Heart left ventricle (tissue), 16 donors: ENCODE results near the gene FLVCR1. TPM values are rescaled to one million over a fixed set of nuclear protein-coding genes. Genes with fewer than 3 reads are reported as not detected.
"Not testable (repeated sequence)": the region's sequence is repeated elsewhere in the genome, so short reads cannot be mapped to it uniquely, and the experiment has no call there.

Experiments
- ATAC-seq, 4 donors: fragments of 200-7000 bp; cut with Tn5 transposase; one replicate each; pipeline ENCODE4 v1.9.1; 2020 to 2022; ENCODE audit warnings: moderate library complexity in 4 of 4, mild to moderate bottlenecking in 3 of 4, moderate number of reproducible peaks in 1 of 4
- DNase-seq, 5 donors: peaks; one replicate each; pipeline ENCODE4 v3.0.0-alpha.2; 2020
- H3K27ac ChIP-seq, 12 donors: fragments of 200-600 bp; sonication (generic) in 4 of 12; one replicate each; pipeline versions ENCODE4 v1.5.0 to v1.8.0; 2016 to 2022; ENCODE audit warnings: mild to moderate bottlenecking in 2 of 12
- H3K27me3 ChIP-seq, 9 donors: fragments of 200-600 bp; sonication (generic) in 2 of 9; one replicate each; pipeline versions ENCODE4 v1.5.1 to v1.8.0; 2016 to 2022; ENCODE audit warnings: mild to moderate bottlenecking in 3 of 9
- H3K36me3 ChIP-seq, 9 donors: fragments of 200-600 bp; sonication (generic) in 2 of 9; one replicate each; pipeline versions ENCODE4 v1.5.0 to v1.8.0; 2018 to 2022; ENCODE audit warnings: mild to moderate bottlenecking in 2 of 9
- H3K4me1 ChIP-seq, 12 donors: fragments of 200-600 bp; sonication (generic) in 4 of 12; one replicate each; pipeline versions ENCODE4 v1.5.0 to v1.8.0; 2016 to 2022; ENCODE audit warnings: mild to moderate bottlenecking in 3 of 12
- H3K4me3 ChIP-seq, 12 donors: fragments of 200-600 bp; sonication (generic) in 4 of 12; one replicate each; pipeline versions ENCODE4 v1.5.0 to v1.8.0; 2017 to 2022; ENCODE audit warnings: mild to moderate bottlenecking in 9 of 12, moderate library complexity in 4 of 12
- H3K9me3 ChIP-seq, 12 donors: fragments of 200-600 bp; sonication (generic) in 4 of 12; one replicate each; pipeline versions ENCODE4 v1.5.0 to v1.8.0; 2016 to 2022; ENCODE audit warnings: mild to moderate bottlenecking in 1 of 12
- CTCF ChIP-seq, 12 donors: fragments of 200-600 bp; sonication (generic) in 4 of 12; IDR thresholded peaks; one replicate each; pipeline versions ENCODE4 v1.5.0 to v1.8.0; 2018 to 2022; ENCODE audit warnings: antibody characterized with exemption in 12 of 12, mild to moderate bottlenecking in 5 of 12
- POLR2A ChIP-seq, 2 donors: fragments of 450-650 bp; IDR thresholded peaks; one replicate each; pipeline ENCODE4 v1.6.1; 2017; ENCODE audit warnings: antibody characterized with exemption in 2 of 2, mild to moderate bottlenecking in 2 of 2, moderate library complexity in 2 of 2
- WGBS, 4 donors: extraction: QIAGEN DNeasy Blood & Tissue Kit in 2 of 4; methylation state at CpG; one replicate each; pipeline versions ENCODE4 v1.1.5 to v1.1.7; 2013 to 2018; 5-methylcytosine and 5-hydroxymethylcytosine counted together
- intact Hi-C, 10 donors: fragments of 100-400 bp; cut with DNase I; formaldehyde crosslinking; loops; one replicate each; pipeline versions ENCODE4 v1.11.1 to v1.14.2; 2022
- polyA plus RNA-seq, 2 donors: library from polyadenylated mRNA; stranded (reverse); fragments of 200-250 nt; gene quantifications; one replicate each; pipeline ENCODE4 v1.2.3, GENCODE V29; 2013
- total RNA-seq, 9 donors: library from RNA; depleted of rRNA in 2 of 9; stranded (reverse); fragments of >200 nt in 2 of 9; fragmentation: NEBNext Ultra II Directional in 3 of 9; extraction: Animal tissue kit (Norgen Biotek cat#: 25700) in 3 of 9; gene quantifications; one replicate each; pipeline versions ENCODE4 v1.1.0 to v1.2.4, GENCODE V29; 2016 to 2023
- donor health status: ischemic (EF 13 %, LVEDD 7.1; RV severe dilation, severe dysfunction).
- donor health status: healthy with polysubstance abuse.
- donor health status: DM: no; HTN: yes; CAD: no.
- donor health status: DM: no; HTN: no; CAD: no.
- donor health status: ischemic (EF 25% LVEDD 6.9; RV normal size, moderate dysfunction).
- donor health status: ischemic (EF 25% LVEDD 5.7; RV mildly dilated, moderate dysfunction).
- donor health status: healthy.
- donor health status: DM: yes; HTN: yes; CAD: no.
- donor health status: ischemic (EF 35%, LVEDD 5.7; RV mildly dilated, moderate dysfunction).
- donor health status: nonischemic (EF 11% LVEDD 7.7; RV severe dilation, severe dysfunction).
- donor health status: DM: yes; HTN: yes; CAD: no.
- donor health status: PGD.
- donor health status: ischemic (EF 29% LVEDD 5.4; RV normal size, mild dysfunction).
- donor health status: nonischemic (EF 23%, LVEDD 6.1; RV moderate dilation, normal function).

Gene FLVCR1
- total and polyA plus RNA-seq, 11 donors = 0.44 to 3.0 (median 2.4) TPM

GRCh38 chr1:212862111-212862690 is 4.1 kb downstream of the FLVCR1 start:
- Histone ChIP-seq H3K4me1 (peaks cover 0 to 42% (median 20%) of the 10 kb centered on the region in 12 donors), H3K27me3 (no peaks in the 10 kb centered on the region), H3K27ac (no peak overlapping the region), H3K9me3 (no peaks in the 10 kb centered on the region), H3K4me3 (no peak overlapping the region), H3K36me3 (peaks cover 0 to 25% (median 10%) of the 10 kb centered on the region in 9 donors)
- no peak for TF ChIP-seq CTCF (IDR thresholded peaks at IDR 0.05)
- TF ChIP-seq POLR2A (IDR thresholded peaks at IDR 0.05) = no peak
- intact Hi-C loops = no loop called here
- ATAC-seq (no peak), DNase-seq (no peak)
- 90 to 96% (median 95%) methylated on average over 2 of the region's 2 CpGs for WGBS, 4 donors

- H3K4me3 ChIP-seq, H3K27ac ChIP-seq, intact Hi-C loops, H3K27me3 ChIP-seq, H3K9me3 ChIP-seq, DNase-seq, ATAC-seq: not testable (repeated sequence)
- peaks cover 0 to 40% (median 18%) of the 10 kb centered on the region in 12 donors for H3K4me1 ChIP-seq
- WGBS, 4 donors = 87 to 93% (median 88%) methylated on average over 10 of the region's 10 CpGs
- H3K36me3 ChIP-seq = peaks cover 0 to 32% (median 14%) of the 10 kb centered on the region in 9 donors
These were observed 5.3 kb downstream of the FLVCR1 start for GRCh38 chr1:212863345-212863744.

GRCh38 chr1:212864201-212864600 is 6.1 kb downstream of the FLVCR1 start:
- no peak for TF ChIP-seq POLR2A (IDR thresholded peaks at IDR 0.05)
- no peak for TF ChIP-seq CTCF (IDR thresholded peaks at IDR 0.05)
- no peak overlapping the region for H3K27ac ChIP-seq
- H3K27me3 ChIP-seq = no peaks in the 10 kb centered on the region
- H3K4me1 ChIP-seq = peaks cover 0 to 35% (median 12%) of the 10 kb centered on the region in 12 donors
- H3K9me3 ChIP-seq = no peaks in the 10 kb centered on the region
- DNase-seq = no peak
- intact Hi-C loops = no loop called here
- H3K36me3 ChIP-seq = peaks cover 0 to 41% (median 22%) of the 10 kb centered on the region in 9 donors
- 79 to 91% (median 87%) methylated on average over 4 of the region's 4 CpGs for WGBS, 4 donors
- no peak for ATAC-seq
- no peak overlapping the region for H3K4me3 ChIP-seq

- no peak for ATAC-seq
These were observed 9.1 kb downstream of the FLVCR1 start for GRCh38 chr1:212867192-212867591.

More at GRCh38 chr1:212867192-212867591, 9.1 kb downstream of the FLVCR1 start:
- no peaks in the 10 kb centered on the region for H3K9me3 ChIP-seq
- TF ChIP-seq POLR2A (IDR thresholded peaks at IDR 0.05) (no peak), CTCF (IDR thresholded peaks at IDR 0.05) (no peak)
- H3K27ac ChIP-seq = no peak overlapping the region
- no peak for DNase-seq
- intact Hi-C loops = no loop called here
- 39 to 100% (median 94%) methylated on average over 1 of the region's 1 CpG for WGBS, 4 donors
- no peaks in the 10 kb centered on the region for H3K27me3 ChIP-seq
- H3K36me3 ChIP-seq = peaks cover 0 to 61% (median 22%) of the 10 kb centered on the region in 9 donors
- no peak overlapping the region for H3K4me3 ChIP-seq
- peaks cover 0 to 5% (median 0%) of the 10 kb centered on the region in 12 donors for H3K4me1 ChIP-seq
